IMR-90 (cell line): Measurements from ENCODE around the gene PRKCB. TPM values are rescaled to one million over a fixed set of nuclear protein-coding genes. Genes with fewer than 3 reads are reported as not detected.

Source experiments
- ATAC-seq: fragments of 200-7000 bp; cut with Tn5 transposase; 2 replicates; pipeline ENCODE4 v1.9.1; 2020; ENCODE audit warnings: low read depth, mild to moderate bottlenecking, moderate library complexity
- BruUV-seq: library from RNA; stranded (reverse); fragments of 400-500 nt; replicated peaks from 2 replicates; lab custom pipeline; 2021; lab: Mats Ljungman, UMichigan
- CTCF ChIA-PET: fragments of 300-600 bp; formaldehyde crosslinking; extraction: SDS; loops from one replicate; lab custom pipeline; 2021; ENCODE audit warnings: antibody characterized with exemption; lab: Yijun Ruan, JAX
- POLR2A ChIA-PET: fragments of 300-600 bp; sonication (Branson Sonifier 250); formaldehyde crosslinking; loops from one replicate; lab custom pipeline; 2022; ENCODE audit warnings: antibody characterized with exemption; ENCODE audit not compliant: unreplicated experiment; lab: Charles Lee
- DNase-seq: peaks from one replicate; pipeline ENCODE4 v3.0.0; 2013
- H2AFZ ChIP-seq: replicated peaks from 2 replicates; pipeline ENCODE3; 2013; ENCODE audit warnings: low read length, mild to moderate bottlenecking; ENCODE audit not compliant: poor library complexity
- H2AK5ac ChIP-seq: 2 replicates; pipeline ENCODE4 v1.6.1; 2013; ENCODE audit warnings: low read depth, low read length, inconsistent platforms
- H2AK9ac ChIP-seq: replicated peaks from 2 replicates; pipeline ENCODE3; 2013; ENCODE audit warnings: mild to moderate bottlenecking, low read depth, low read length, moderate library complexity; ENCODE audit not compliant: poor library complexity
- H2BK120ac ChIP-seq: 2 replicates; pipeline ENCODE4 v1.6.1; 2013; ENCODE audit warnings: low read depth, low read length, inconsistent platforms
- H2BK15ac ChIP-seq: 3 replicates; pipeline ENCODE4 v1.6.1; 2013; ENCODE audit warnings: low read depth, low read length, inconsistent platforms
- H2BK20ac ChIP-seq: 2 replicates; pipeline ENCODE4 v1.6.1; 2013; ENCODE audit warnings: low read depth, mild to moderate bottlenecking, inconsistent platforms, low read length, moderate library complexity
- H2BK5ac ChIP-seq: 2 replicates; pipeline ENCODE4 v1.6.1; 2013; ENCODE audit warnings: mild to moderate bottlenecking, low read depth, low read length, inconsistent platforms; ENCODE audit not compliant: poor library complexity, severe bottlenecking
- H3K14ac ChIP-seq: replicated peaks from 2 replicates; pipeline ENCODE4 v1.6.1; 2013; ENCODE audit warnings: low read depth, low read length, inconsistent platforms
- H3K18ac ChIP-seq: 2 replicates; pipeline ENCODE4 v1.6.1; 2013; ENCODE audit warnings: low read depth, low read length, control low read depth
- H3K23ac ChIP-seq: 2 replicates; pipeline ENCODE4 v1.6.1; 2013; ENCODE audit warnings: low read depth, low read length, inconsistent platforms
- H3K27ac ChIP-seq: 2 replicates; pipeline ENCODE4 v1.5.1; 2013; ENCODE audit warnings: mild to moderate bottlenecking, control low read depth, low read length; ENCODE audit not compliant: insufficient read depth
- H3K27me3 ChIP-seq: 2 replicates; pipeline ENCODE4 v1.6.1; 2013; ENCODE audit warnings: low read length; ENCODE audit not compliant: control insufficient read depth, insufficient read depth
- H3K36me3 ChIP-seq: 2 replicates; pipeline ENCODE4 v1.6.1; 2013; ENCODE audit warnings: low read length, mixed read lengths; ENCODE audit not compliant: control insufficient read depth, insufficient read depth
- H3K4ac ChIP-seq: 2 replicates; pipeline ENCODE4 v1.6.1; 2013; ENCODE audit warnings: low read depth, low read length, inconsistent platforms
- H3K4me1 ChIP-seq: 2 replicates; pipeline ENCODE4 v1.6.1; 2013; ENCODE audit warnings: low read length, mixed read lengths; ENCODE audit not compliant: control insufficient read depth, insufficient read depth
- H3K4me2 ChIP-seq: 2 replicates; pipeline ENCODE4 v1.6.1; 2013; ENCODE audit warnings: low read depth, mild to moderate bottlenecking, control low read depth, low read length, moderate library complexity
- H3K4me3 ChIP-seq: 2 replicates; pipeline ENCODE4 v1.5.1; 2013; ENCODE audit warnings: low read depth, mild to moderate bottlenecking, control low read depth, low read length, moderate library complexity; ENCODE audit not compliant: insufficient read depth
- H3K56ac ChIP-seq: 2 replicates; pipeline ENCODE4 v1.6.1; 2013; ENCODE audit warnings: low read length, inconsistent platforms; ENCODE audit not compliant: insufficient read depth; ENCODE audit errors: extremely low read depth
- H3K79me1 ChIP-seq, 2 experiments: 2 replicates each; pipeline ENCODE4 v1.6.1; 2013; ENCODE audit warnings: low read length in 2 of 2, inconsistent platforms in 1 of 2, low read depth in 1 of 2
- H3K9ac ChIP-seq: 2 replicates; pipeline ENCODE4 v1.6.1; 2013; ENCODE audit warnings: low read depth, low read length, control low read depth
- H3K9me1 ChIP-seq: 2 replicates; pipeline ENCODE4 v1.6.1; 2013; ENCODE audit warnings: low read length, inconsistent platforms; ENCODE audit not compliant: insufficient read depth
- H3K9me3 ChIP-seq: 2 replicates; pipeline ENCODE4 v1.6.1; 2013; ENCODE audit warnings: low read length; ENCODE audit not compliant: control insufficient read depth, insufficient read depth
- H4K20me1 ChIP-seq: 2 replicates; pipeline ENCODE4 v1.6.1; 2013; ENCODE audit warnings: low read length, inconsistent platforms; ENCODE audit not compliant: insufficient read depth
- H4K5ac ChIP-seq: 2 replicates; pipeline ENCODE4 v1.6.1; 2013; ENCODE audit warnings: mild to moderate bottlenecking, low read depth, low read length, control low read depth
- H4K8ac ChIP-seq, 2 experiments: 2 replicates each; pipeline ENCODE4 v1.6.1; 2013; ENCODE audit warnings: low read depth in 2 of 2, low read length in 2 of 2, control low read depth in 1 of 2, inconsistent platforms in 1 of 2
- H4K91ac ChIP-seq: 2 replicates; pipeline ENCODE4 v1.6.1; 2013; ENCODE audit warnings: low read depth, low read length, inconsistent platforms; ENCODE audit not compliant: insufficient read depth
- BHLHE40 ChIP-seq: fragments of 150-350 bp; IDR thresholded peaks from 2 replicates; pipeline ENCODE4 v1.6.1; 2016; ENCODE audit warnings: mild to moderate bottlenecking, low read depth, low read length
- CHD1 ChIP-seq: IDR thresholded peaks from 2 replicates; pipeline ENCODE4 v1.6.1; 2012; ENCODE audit warnings: low read depth, low read length, improper control_type of control experiment
- FOS ChIP-seq: fragments of 150-350 bp; IDR thresholded peaks from 2 replicates; pipeline ENCODE4 v1.6.1; 2016; ENCODE audit warnings: low read depth, low read length
- MAFK ChIP-seq: IDR thresholded peaks from 2 replicates; pipeline ENCODE4 v1.6.1; 2012; ENCODE audit warnings: low read depth, low read length, improper control_type of control experiment
- MAZ ChIP-seq: IDR thresholded peaks from 2 replicates; pipeline ENCODE4 v1.6.1; 2012; ENCODE audit warnings: low read depth, mild to moderate bottlenecking, low read length, improper control_type of control experiment, moderate library complexity, borderline replicate concordance
- MXI1 ChIP-seq: IDR thresholded peaks from 2 replicates; pipeline ENCODE4 v1.6.1; 2012; ENCODE audit warnings: low read depth, mild to moderate bottlenecking, low read length, moderate library complexity, borderline replicate concordance
- NFE2L2 ChIP-seq: fragments of 150-350 bp; IDR thresholded peaks from 2 replicates; pipeline ENCODE4 v1.6.1; 2016; ENCODE audit warnings: low read depth, mild to moderate bottlenecking, low read length
- POLR2A ChIP-seq: IDR thresholded peaks from 2 replicates; pipeline ENCODE4 v1.6.1; 2012; ENCODE audit warnings: mild to moderate bottlenecking, low read depth, low read length
- RAD21 ChIP-seq: IDR thresholded peaks from 2 replicates; pipeline ENCODE4 v1.6.1; 2012; ENCODE audit warnings: low read length, improper control_type of control experiment
- RCOR1 ChIP-seq: IDR thresholded peaks from 2 replicates; pipeline ENCODE4 v1.6.1; 2012; ENCODE audit warnings: mild to moderate bottlenecking, low read length, improper control_type of control experiment; ENCODE audit not compliant: insufficient replicate concordance
- RFX5 ChIP-seq: IDR thresholded peaks from 2 replicates; pipeline ENCODE4 v1.8.0; 2012; ENCODE audit warnings: low read depth, mild to moderate bottlenecking, low read length, moderate library complexity
- SMC3 ChIP-seq: fragments of 150-350 bp; IDR thresholded peaks from 2 replicates; pipeline ENCODE4 v1.6.1; 2016; ENCODE audit warnings: low read depth, mild to moderate bottlenecking, antibody characterized with exemption, low read length, moderate library complexity
- WGBS, 2 experiments: methylation state at CpG; one replicate each; pipeline versions ENCODE4 v1.1.5 to v1.1.7; 2013; ENCODE audit warnings: missing lambda C conversion rate in 2 of 2; ENCODE audit not compliant: insufficient read length in 1 of 2; ENCODE audit errors: extremely low coverage in 2 of 2; 5-methylcytosine and 5-hydroxymethylcytosine counted together
- dilution Hi-C: fragments of 300-500 bp; cut with HindIII; formaldehyde crosslinking; loops from one replicate; pipeline ENCODE4 v1.14.3; 2018; ENCODE audit warnings: low sequenced_read_pairs; ENCODE audit not compliant: unreplicated experiment
- in situ Hi-C: fragments of 300-500 bp; cut with MboI; formaldehyde crosslinking; loops from 3 replicates; pipeline ENCODE4 v1.14.3; 2019; ENCODE audit warnings: low sequenced_read_pairs, inconsistent platforms, mixed read lengths
- intact Hi-C: fragments of 100-400 bp; cut with micrococcal nuclease; formaldehyde crosslinking; loops from 2 replicates; pipeline ENCODE4 v1.10.0; 2022
- polyA plus RNA-seq, 3 experiments: library from polyadenylated mRNA; depleted of rRNA; stranded (reverse); fragments of >200 nt; gene quantifications; 2 replicates each; pipeline ENCODE4 v1.2.3, GENCODE V29; 2012; ENCODE audit warnings: low replicate concordance in 1 of 3
- total RNA-seq: library from RNA; depleted of rRNA; stranded (reverse); fragments of >200 nt; gene quantifications from 2 replicates; pipeline ENCODE4 v1.2.3, GENCODE V29; 2012
- TF ChIP-seq, protein P1 (sequence below): fragments of 150-350 bp; IDR thresholded peaks from 2 replicates; pipeline ENCODE4 v1.6.1; 2016; ENCODE audit warnings: low read depth, mild to moderate bottlenecking, low read length, moderate library complexity, borderline replicate concordance
- TF ChIP-seq, protein P2 (sequence below): conservative IDR thresholded peaks from 2 replicates; pipeline ENCODE4 v1.5.1; 2012; ENCODE audit warnings: mild to moderate bottlenecking, low read depth, low read length, improper control_type of control experiment

PRKCB gene
- total and polyA plus RNA-seq, 2 of the 4 experiments (the other 2 are of a cell fraction): under 0.01 TPM; not detected in 1

DNA sequence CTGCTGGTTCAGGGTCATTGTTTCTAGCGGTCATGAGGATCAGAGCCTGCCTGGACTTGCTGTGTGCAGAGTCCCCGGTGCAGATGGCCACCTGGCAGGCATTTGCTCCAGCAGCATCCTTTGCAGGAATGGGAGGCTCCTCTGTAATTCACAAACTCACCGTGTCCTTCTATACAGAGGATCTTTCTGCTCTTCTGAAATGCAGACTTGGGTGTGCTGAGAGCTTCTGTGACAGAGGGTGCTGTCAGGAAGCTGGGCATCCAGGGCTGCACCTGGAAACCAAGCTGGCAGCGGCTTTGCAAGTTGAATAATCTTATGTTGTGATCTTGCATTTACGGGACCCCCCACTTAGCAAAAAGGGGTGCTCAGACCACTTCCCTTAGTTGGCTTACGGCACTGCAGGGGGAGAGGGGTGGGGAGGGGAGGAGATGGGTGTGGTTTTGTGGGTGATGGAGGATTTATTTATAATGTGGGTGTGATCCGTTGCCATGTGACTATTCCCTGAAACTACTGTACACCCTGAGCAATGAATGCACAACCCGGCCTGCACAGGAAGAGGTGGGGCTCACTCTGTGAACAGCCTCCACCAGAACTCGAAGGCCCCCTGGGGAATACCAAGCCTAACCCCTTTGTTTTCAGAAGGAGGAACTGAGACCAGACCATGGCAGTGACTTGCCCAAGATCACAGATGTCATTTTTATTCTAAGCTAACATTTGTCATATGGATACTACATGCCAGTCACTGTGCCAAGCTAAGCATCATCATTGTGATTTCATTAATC is 178.3 kb downstream of the PRKCB start:
- H4K5ac ChIP-seq: no peak overlapping the region
- H3K27me3 ChIP-seq: no peaks in the 10 kb centered on the region
- H3K56ac ChIP-seq: no peak overlapping the region
- H3K23ac ChIP-seq: no peak overlapping the region
- H4K20me1 ChIP-seq: no peaks in the 10 kb centered on the region
- DNase-seq (no peak), ATAC-seq (no peak)
- no peaks in the 10 kb centered on the region for H3K9me3 ChIP-seq
- no peaks in the 10 kb centered on the region for H3K79me1 ChIP-seq
- H3K4ac ChIP-seq: no peak overlapping the region
- CTCF ChIA-PET: no interaction called here
- H3K27ac ChIP-seq: no peak overlapping the region
- intact Hi-C loops (no loop called here), in situ Hi-C loops (loop anchor here (10.0 kb wide), 1 partner anchor 209 kb away; no protein-coding TSS in a partner anchor), dilution Hi-C loops (no loop called here)
- WGBS, 2 experiments: 40% methylated on average over 1 of the region's 9 CpGs; no CpG with 5 or more reads in 1 of the 2 experiments
- no peak overlapping the region for H2AK5ac ChIP-seq
- no peak overlapping the region for H2BK5ac ChIP-seq
- H3K9ac ChIP-seq: no peak overlapping the region
- H2BK20ac ChIP-seq: no peak overlapping the region
- H2AFZ ChIP-seq: no peak overlapping the region
- POLR2A ChIA-PET: no interaction called here
- no peak overlapping the region for H4K8ac ChIP-seq
- no peak overlapping the region for H3K14ac ChIP-seq
- no peaks in the 10 kb centered on the region for H3K9me1 ChIP-seq
- H4K91ac ChIP-seq: no peak overlapping the region
- H2AK9ac ChIP-seq: no peak overlapping the region
- H2BK120ac ChIP-seq: no peak overlapping the region
- H3K4me2 ChIP-seq: no peak overlapping the region
- no peaks in the 10 kb centered on the region for H3K36me3 ChIP-seq
- no peak overlapping the region for H2BK15ac ChIP-seq
- TF ChIP-seq RAD21: no peak
- no peak for TF ChIP-seq RCOR1
- TF ChIP-seq, protein P1, sequence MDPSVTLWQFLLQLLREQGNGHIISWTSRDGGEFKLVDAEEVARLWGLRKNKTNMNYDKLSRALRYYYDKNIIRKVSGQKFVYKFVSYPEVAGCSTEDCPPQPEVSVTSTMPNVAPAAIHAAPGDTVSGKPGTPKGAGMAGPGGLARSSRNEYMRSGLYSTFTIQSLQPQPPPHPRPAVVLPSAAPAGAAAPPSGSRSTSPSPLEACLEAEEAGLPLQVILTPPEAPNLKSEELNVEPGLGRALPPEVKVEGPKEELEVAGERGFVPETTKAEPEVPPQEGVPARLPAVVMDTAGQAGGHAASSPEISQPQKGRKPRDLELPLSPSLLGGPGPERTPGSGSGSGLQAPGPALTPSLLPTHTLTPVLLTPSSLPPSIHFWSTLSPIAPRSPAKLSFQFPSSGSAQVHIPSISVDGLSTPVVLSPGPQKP: no peak
- TF ChIP-seq CHD1: no peak
- TF ChIP-seq, protein P2, sequence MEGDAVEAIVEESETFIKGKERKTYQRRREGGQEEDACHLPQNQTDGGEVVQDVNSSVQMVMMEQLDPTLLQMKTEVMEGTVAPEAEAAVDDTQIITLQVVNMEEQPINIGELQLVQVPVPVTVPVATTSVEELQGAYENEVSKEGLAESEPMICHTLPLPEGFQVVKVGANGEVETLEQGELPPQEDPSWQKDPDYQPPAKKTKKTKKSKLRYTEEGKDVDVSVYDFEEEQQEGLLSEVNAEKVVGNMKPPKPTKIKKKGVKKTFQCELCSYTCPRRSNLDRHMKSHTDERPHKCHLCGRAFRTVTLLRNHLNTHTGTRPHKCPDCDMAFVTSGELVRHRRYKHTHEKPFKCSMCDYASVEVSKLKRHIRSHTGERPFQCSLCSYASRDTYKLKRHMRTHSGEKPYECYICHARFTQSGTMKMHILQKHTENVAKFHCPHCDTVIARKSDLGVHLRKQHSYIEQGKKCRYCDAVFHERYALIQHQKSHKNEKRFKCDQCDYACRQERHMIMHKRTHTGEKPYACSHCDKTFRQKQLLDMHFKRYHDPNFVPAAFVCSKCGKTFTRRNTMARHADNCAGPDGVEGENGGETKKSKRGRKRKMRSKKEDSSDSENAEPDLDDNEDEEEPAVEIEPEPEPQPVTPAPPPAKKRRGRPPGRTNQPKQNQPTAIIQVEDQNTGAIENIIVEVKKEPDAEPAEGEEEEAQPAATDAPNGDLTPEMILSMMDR: no peak
- no peak for TF ChIP-seq NFE2L2
- TF ChIP-seq MXI1: no peak
- TF ChIP-seq BHLHE40: no peak
- TF ChIP-seq SMC3: no peak
- no peak for TF ChIP-seq FOS
- TF ChIP-seq MAZ: no peak
- TF ChIP-seq POLR2A: no peak
- TF ChIP-seq MAFK: no peak
- no peak for TF ChIP-seq RFX5
- H3K18ac ChIP-seq: no peak overlapping the region
- BruUV-seq: no TSS peak
- no peak overlapping the region for H3K4me3 ChIP-seq
- no peaks in the 10 kb centered on the region for H3K4me1 ChIP-seq
